ENCODE measurements around the gene DCX. TPM values are rescaled to one million over a fixed set of nuclear protein-coding genes. Genes with fewer than 3 reads are reported as not detected.

Gene DCX
- total RNA-seq, 1 experiment from 2014 or later: not detected

GRCh38 chrX:111411557-111411956 is 435 bp downstream of the DCX start:
- no peak overlapping the region for H3K4me2 ChIP-seq (ENCODE audit: low read depth, low read length, poor library complexity, severe bottlenecking)
- H3K4me1 ChIP-seq (ENCODE audit: low read length): no peaks in the 10 kb centered on the region
- H4K20me1 ChIP-seq (ENCODE audit: insufficient read depth, low read depth, low read length): no peaks in the 10 kb centered on the region
- no peaks in the 10 kb centered on the region for H3K79me2 ChIP-seq (ENCODE audit: low read length)
- no peak overlapping the region for H3K27ac ChIP-seq (ENCODE audit: low read length)
- no peaks in the 10 kb centered on the region for H3K36me3 ChIP-seq (ENCODE audit: insufficient read depth, low read length)
- no peaks in the 10 kb centered on the region for H3K27me3 ChIP-seq (ENCODE audit: low read length)
- no peaks in the 10 kb centered on the region for H3K9me2 ChIP-seq (replicated peaks; ENCODE audit: insufficient read depth, low read length)
- DNase-seq: no peak
- H2AFZ ChIP-seq (ENCODE audit: low read length): no peak overlapping the region
- H3K9ac ChIP-seq (ENCODE audit: low read length): no peak overlapping the region
- no peak overlapping the region for H3K4me3 ChIP-seq (ENCODE audit: low read length)
- H3K9me3 ChIP-seq (ENCODE audit: low read length): no peaks in the 10 kb centered on the region

- H3K4me1 ChIP-seq (ENCODE audit: low read length): no peaks in the 10 kb centered on the region
- no peaks in the 10 kb centered on the region for H3K27me3 ChIP-seq (ENCODE audit: low read length)
- no peak overlapping the region for H3K27ac ChIP-seq (ENCODE audit: low read length)
- no peaks in the 10 kb centered on the region for H3K9me3 ChIP-seq (ENCODE audit: low read length)
- DNase-seq: no peak
- H4K20me1 ChIP-seq (ENCODE audit: insufficient read depth, low read depth, low read length): no peaks in the 10 kb centered on the region
- H3K36me3 ChIP-seq (ENCODE audit: insufficient read depth, low read length): no peaks in the 10 kb centered on the region
- no peak overlapping the region for H2AFZ ChIP-seq (ENCODE audit: low read length)
- no peaks in the 10 kb centered on the region for H3K9me2 ChIP-seq (replicated peaks; ENCODE audit: insufficient read depth, low read length)
- no peak overlapping the region for H3K4me3 ChIP-seq (ENCODE audit: low read length)
- H3K79me2 ChIP-seq (ENCODE audit: low read length): no peaks in the 10 kb centered on the region
- H3K9ac ChIP-seq (ENCODE audit: low read length): no peak overlapping the region
- no peak overlapping the region for H3K4me2 ChIP-seq (ENCODE audit: low read depth, low read length, poor library complexity, severe bottlenecking)
These were observed 1.4 kb downstream of the DCX start for GRCh38 chrX:111410590-111411078.

GRCh38 chrX:111409326-111409725 is 2.7 kb downstream of the DCX start:
- Histone ChIP-seq H3K36me3 (ENCODE audit: insufficient read depth, low read length) (no peaks in the 10 kb centered on the region), H2AFZ (ENCODE audit: low read length) (no peak overlapping the region), H4K20me1 (ENCODE audit: insufficient read depth, low read depth, low read length) (no peaks in the 10 kb centered on the region), H3K4me3 (ENCODE audit: low read length) (no peak overlapping the region), H3K27ac (ENCODE audit: low read length) (no peak overlapping the region), H3K9ac (ENCODE audit: low read length) (no peak overlapping the region), H3K4me1 (ENCODE audit: low read length) (no peaks in the 10 kb centered on the region), H3K9me3 (ENCODE audit: low read length) (no peaks in the 10 kb centered on the region), H3K79me2 (ENCODE audit: low read length) (no peaks in the 10 kb centered on the region), H3K9me2 (replicated peaks; ENCODE audit: insufficient read depth, low read length) (no peaks in the 10 kb centered on the region), H3K27me3 (ENCODE audit: low read length) (no peaks in the 10 kb centered on the region), H3K4me2 (ENCODE audit: low read depth, low read length, poor library complexity, severe bottlenecking) (no peak overlapping the region)
- no peak for DNase-seq

GRCh38 chrX:111407948-111408347 is 4.0 kb downstream of the DCX start:
- no peak overlapping the region for H2AFZ ChIP-seq (ENCODE audit: low read length)
- H3K4me3 ChIP-seq (ENCODE audit: low read length): no peak overlapping the region
- DNase-seq: no peak
- no peaks in the 10 kb centered on the region for H3K9me3 ChIP-seq (ENCODE audit: low read length)
- H3K79me2 ChIP-seq (ENCODE audit: low read length): no peaks in the 10 kb centered on the region
- H3K27me3 ChIP-seq (ENCODE audit: low read length): no peaks in the 10 kb centered on the region
- H3K36me3 ChIP-seq (ENCODE audit: insufficient read depth, low read length): no peaks in the 10 kb centered on the region
- H3K4me2 ChIP-seq (ENCODE audit: low read depth, low read length, poor library complexity, severe bottlenecking): no peak overlapping the region
- no peak overlapping the region for H3K9ac ChIP-seq (ENCODE audit: low read length)
- H3K9me2 ChIP-seq (replicated peaks; ENCODE audit: insufficient read depth, low read length): no peaks in the 10 kb centered on the region
- H4K20me1 ChIP-seq (ENCODE audit: insufficient read depth, low read depth, low read length): no peaks in the 10 kb centered on the region
- no peaks in the 10 kb centered on the region for H3K4me1 ChIP-seq (ENCODE audit: low read length)
- no peak overlapping the region for H3K27ac ChIP-seq (ENCODE audit: low read length)

- Histone ChIP-seq H3K4me1 (ENCODE audit: low read length) (no peaks in the 10 kb centered on the region), H3K79me2 (ENCODE audit: low read length) (no peaks in the 10 kb centered on the region), H3K27me3 (ENCODE audit: low read length) (no peaks in the 10 kb centered on the region), H3K9me2 (replicated peaks; ENCODE audit: insufficient read depth, low read length) (no peaks in the 10 kb centered on the region), H3K4me2 (ENCODE audit: low read depth, low read length, poor library complexity, severe bottlenecking) (no peak overlapping the region), H3K36me3 (ENCODE audit: insufficient read depth, low read length) (no peaks in the 10 kb centered on the region), H3K9ac (ENCODE audit: low read length) (no peak overlapping the region), H3K27ac (ENCODE audit: low read length) (no peak overlapping the region), H3K4me3 (ENCODE audit: low read length) (no peak overlapping the region), H2AFZ (ENCODE audit: low read length) (no peak overlapping the region), H4K20me1 (ENCODE audit: insufficient read depth, low read depth, low read length) (no peaks in the 10 kb centered on the region), H3K9me3 (ENCODE audit: low read length) (no peaks in the 10 kb centered on the region)
- no peak for DNase-seq
These were observed 9.6 kb downstream of the DCX start for GRCh38 chrX:111402344-111402743.

GRCh38 chrX:111395149-111395548 is 16.8 kb downstream of the DCX start:
- Histone ChIP-seq H3K9me2 (replicated peaks; ENCODE audit: insufficient read depth, low read length) (no peaks in the 10 kb centered on the region), H3K27me3 (ENCODE audit: low read length) (no peaks in the 10 kb centered on the region), H3K4me2 (ENCODE audit: low read depth, low read length, poor library complexity, severe bottlenecking) (no peak overlapping the region), H3K27ac (ENCODE audit: low read length) (no peak overlapping the region), H3K4me1 (ENCODE audit: low read length) (no peaks in the 10 kb centered on the region), H3K4me3 (ENCODE audit: low read length) (no peak overlapping the region), H2AFZ (ENCODE audit: low read length) (no peak overlapping the region), H3K9ac (ENCODE audit: low read length) (no peak overlapping the region), H3K36me3 (ENCODE audit: insufficient read depth, low read length) (no peaks in the 10 kb centered on the region), H3K79me2 (ENCODE audit: low read length) (no peaks in the 10 kb centered on the region), H4K20me1 (ENCODE audit: insufficient read depth, low read depth, low read length) (no peaks in the 10 kb centered on the region), H3K9me3 (ENCODE audit: low read length) (no peaks in the 10 kb centered on the region)
- no peak for DNase-seq

- no peaks in the 10 kb centered on the region for H3K79me2 ChIP-seq (ENCODE audit: low read length)
- no peaks in the 10 kb centered on the region for H3K9me3 ChIP-seq (ENCODE audit: low read length)
- no peak for DNase-seq
- no peaks in the 10 kb centered on the region for H4K20me1 ChIP-seq (ENCODE audit: insufficient read depth, low read depth, low read length)
- no peaks in the 10 kb centered on the region for H3K36me3 ChIP-seq (ENCODE audit: insufficient read depth, low read length)
- no peak overlapping the region for H3K27ac ChIP-seq (ENCODE audit: low read length)
- no peak overlapping the region for H3K9ac ChIP-seq (ENCODE audit: low read length)
- H3K4me2 ChIP-seq (ENCODE audit: low read depth, low read length, poor library complexity, severe bottlenecking): no peak overlapping the region
- H3K27me3 ChIP-seq (ENCODE audit: low read length): no peaks in the 10 kb centered on the region
- no peak overlapping the region for H3K4me3 ChIP-seq (ENCODE audit: low read length)
- no peaks in the 10 kb centered on the region for H3K4me1 ChIP-seq (ENCODE audit: low read length)
- no peaks in the 10 kb centered on the region for H3K9me2 ChIP-seq (replicated peaks; ENCODE audit: insufficient read depth, low read length)
- no peak overlapping the region for H2AFZ ChIP-seq (ENCODE audit: low read length)
These were observed 17.4 kb downstream of the DCX start for GRCh38 chrX:111394569-111394968.

- no peaks in the 10 kb centered on the region for H3K36me3 ChIP-seq (ENCODE audit: insufficient read depth, low read length)
- H3K79me2 ChIP-seq (ENCODE audit: low read length): no peaks in the 10 kb centered on the region
- no peaks in the 10 kb centered on the region for H4K20me1 ChIP-seq (ENCODE audit: insufficient read depth, low read depth, low read length)
- no peaks in the 10 kb centered on the region for H3K27me3 ChIP-seq (ENCODE audit: low read length)
- H3K9ac ChIP-seq (ENCODE audit: low read length): no peak overlapping the region
- H3K9me3 ChIP-seq (ENCODE audit: low read length): no peaks in the 10 kb centered on the region
- H3K9me2 ChIP-seq (replicated peaks; ENCODE audit: insufficient read depth, low read length): no peaks in the 10 kb centered on the region
- H3K4me1 ChIP-seq (ENCODE audit: low read length): no peaks in the 10 kb centered on the region
- no peak for DNase-seq
- no peak overlapping the region for H2AFZ ChIP-seq (ENCODE audit: low read length)
- H3K4me2 ChIP-seq (ENCODE audit: low read depth, low read length, poor library complexity, severe bottlenecking): no peak overlapping the region
- no peak overlapping the region for H3K27ac ChIP-seq (ENCODE audit: low read length)
- H3K4me3 ChIP-seq (ENCODE audit: low read length): no peak overlapping the region
These were observed 24.4 kb downstream of the DCX start for GRCh38 chrX:111387470-111388070.
